WERI-Rb-1 (cell line): ENCODE data around the gene STK4.

ENCODE experiments used
- DNase-seq: peaks from one replicate; pipeline ENCODE4 v3.0.0-alpha.2; 2020
- H3K27ac ChIP-seq: fragments of 250-450 bp; sonication (Bioruptor Pico); 2 replicates; pipeline ENCODE4 v1.5.1; 2020; ENCODE audit warnings: mild to moderate bottlenecking, moderate library complexity
- H3K27me3 ChIP-seq: fragments of 250-450 bp; sonication (Bioruptor Pico); 2 replicates; pipeline ENCODE4 v1.5.1; 2021; ENCODE audit warnings: mild to moderate bottlenecking, low read depth, moderate library complexity; ENCODE audit not compliant: insufficient read depth, severe bottlenecking
- H3K36me3 ChIP-seq: fragments of 250-450 bp; sonication (Bioruptor Pico); 2 replicates; pipeline ENCODE4 v1.5.1; 2020; ENCODE audit warnings: mild to moderate bottlenecking, moderate library complexity
- H3K4me3 ChIP-seq: 2 replicates; pipeline ENCODE4 v1.5.1; 2011; ENCODE audit warnings: low read depth, mild to moderate bottlenecking, control low read depth, low read length
- H3K9me3 ChIP-seq: fragments of 250-450 bp; sonication (Bioruptor Pico); 2 replicates; pipeline ENCODE4 v1.5.1; 2021; ENCODE audit warnings: mild to moderate bottlenecking, moderate library complexity; ENCODE audit not compliant: severe bottlenecking
- CTCF ChIP-seq: IDR thresholded peaks from 2 replicates; pipeline ENCODE4 v1.5.1; 2011; ENCODE audit warnings: low read depth, mild to moderate bottlenecking, control low read depth, inconsistent platforms, low read length

Gene STK4

GRCh38 chr20:45041464-45042337 is 75.4 kb downstream of the STK4 start:
- H3K4me3 ChIP-seq, result no peak overlapping the region
- H3K27ac ChIP-seq, result no peak overlapping the region
- no peak for DNase-seq
- no peaks in the 10 kb centered on the region for H3K27me3 ChIP-seq
- TF ChIP-seq CTCF, result no peak
- no peaks in the 10 kb centered on the region for H3K36me3 ChIP-seq
- no peaks in the 10 kb centered on the region for H3K9me3 ChIP-seq

- Histone ChIP-seq H3K36me3 (no peaks in the 10 kb centered on the region), H3K9me3 (no peaks in the 10 kb centered on the region), H3K27ac (no peak overlapping the region), H3K27me3 (no peaks in the 10 kb centered on the region), H3K4me3 (no peak overlapping the region)
- no peak for TF ChIP-seq CTCF
- DNase-seq, result no peak
Observed at GRCh38 chr20:45042978-45043377, 76.7 kb downstream of the STK4 start.

- Histone ChIP-seq H3K4me3 (no peak overlapping the region), H3K27ac (no peak overlapping the region), H3K36me3 (no peaks in the 10 kb centered on the region), H3K27me3 (no peaks in the 10 kb centered on the region), H3K9me3 (no peaks in the 10 kb centered on the region)
- peak; percentile 29 for DNase-seq
- peak; percentile 67 for TF ChIP-seq CTCF
Observed at GRCh38 chr20:45044084-45044573, 77.8 kb downstream of the STK4 start.

- H3K27ac ChIP-seq, result no peak overlapping the region
- H3K9me3 ChIP-seq, result no peaks in the 10 kb centered on the region
- DNase-seq, result no peak
- no peaks in the 10 kb centered on the region for H3K36me3 ChIP-seq
- no peak overlapping the region for H3K4me3 ChIP-seq
- no peaks in the 10 kb centered on the region for H3K27me3 ChIP-seq
- no peak for TF ChIP-seq CTCF
Observed at GRCh38 chr20:45044601-45045000, 78.3 kb downstream of the STK4 start.

- DNase-seq, result no peak
- no peak overlapping the region for H3K27ac ChIP-seq
- no peak for TF ChIP-seq CTCF
- no peaks in the 10 kb centered on the region for H3K36me3 ChIP-seq
- no peaks in the 10 kb centered on the region for H3K27me3 ChIP-seq
- H3K9me3 ChIP-seq, result no peaks in the 10 kb centered on the region
- no peak overlapping the region for H3K4me3 ChIP-seq
Observed at GRCh38 chr20:45047581-45048119, 81.3 kb downstream of the STK4 start.
